BLaER1 (cell line): ENCODE results near the gene RPL27.

Source experiments
- H3K27ac ChIP-seq: shearing (Covaris generic); formaldehyde crosslinking; 2 replicates; pipeline ENCODE4 v1.8.1; 2022
- H3K27me3 ChIP-seq: shearing (Covaris generic); formaldehyde crosslinking; 2 replicates; pipeline ENCODE4 v1.8.1; 2022
- H3K36me3 ChIP-seq: shearing (Covaris generic); formaldehyde crosslinking; 2 replicates; pipeline ENCODE4 v1.8.1; 2022
- H3K4me1 ChIP-seq: shearing (Covaris generic); formaldehyde crosslinking; 2 replicates; pipeline ENCODE4 v1.8.1; 2022
- H3K4me2 ChIP-seq: shearing (Covaris generic); formaldehyde crosslinking; 2 replicates; pipeline ENCODE4 v1.8.1; 2022
- H3K4me3 ChIP-seq: shearing (Covaris generic); formaldehyde crosslinking; 2 replicates; pipeline ENCODE4 v1.8.1; 2022
- H3K9ac ChIP-seq: shearing (Covaris generic); formaldehyde crosslinking; 2 replicates; pipeline ENCODE4 v1.8.1; 2022
- H3K9me3 ChIP-seq: shearing (Covaris generic); formaldehyde crosslinking; 2 replicates; pipeline ENCODE4 v1.8.1; 2022
- H4K20me1 ChIP-seq: shearing (Covaris generic); formaldehyde crosslinking; 2 replicates; pipeline ENCODE4 v1.8.1; 2022
- Cebpa-rat ChIP-seq: shearing (Covaris generic); IDR thresholded peaks from 2 replicates; pipeline ENCODE4 v1.8.1; 2022

The RPL27 gene

GRCh38 chr17:43014020-43014648 is 15.9 kb downstream of the RPL27 start:
- Histone ChIP-seq H4K20me1 (peaks cover 24% of the 10 kb centered on the region), H3K4me1 (peaks cover 24% of the 10 kb centered on the region), H3K9me3 (no peaks in the 10 kb centered on the region), H3K36me3 (peaks cover 57% of the 10 kb centered on the region), H3K27me3 (no peaks in the 10 kb centered on the region), H3K4me2 (no peak overlapping the region), H3K4me3 (no peak overlapping the region), H3K27ac (no peak overlapping the region), H3K9ac (no peak overlapping the region)
- TF ChIP-seq Cebpa-rat: no peak

DNA sequence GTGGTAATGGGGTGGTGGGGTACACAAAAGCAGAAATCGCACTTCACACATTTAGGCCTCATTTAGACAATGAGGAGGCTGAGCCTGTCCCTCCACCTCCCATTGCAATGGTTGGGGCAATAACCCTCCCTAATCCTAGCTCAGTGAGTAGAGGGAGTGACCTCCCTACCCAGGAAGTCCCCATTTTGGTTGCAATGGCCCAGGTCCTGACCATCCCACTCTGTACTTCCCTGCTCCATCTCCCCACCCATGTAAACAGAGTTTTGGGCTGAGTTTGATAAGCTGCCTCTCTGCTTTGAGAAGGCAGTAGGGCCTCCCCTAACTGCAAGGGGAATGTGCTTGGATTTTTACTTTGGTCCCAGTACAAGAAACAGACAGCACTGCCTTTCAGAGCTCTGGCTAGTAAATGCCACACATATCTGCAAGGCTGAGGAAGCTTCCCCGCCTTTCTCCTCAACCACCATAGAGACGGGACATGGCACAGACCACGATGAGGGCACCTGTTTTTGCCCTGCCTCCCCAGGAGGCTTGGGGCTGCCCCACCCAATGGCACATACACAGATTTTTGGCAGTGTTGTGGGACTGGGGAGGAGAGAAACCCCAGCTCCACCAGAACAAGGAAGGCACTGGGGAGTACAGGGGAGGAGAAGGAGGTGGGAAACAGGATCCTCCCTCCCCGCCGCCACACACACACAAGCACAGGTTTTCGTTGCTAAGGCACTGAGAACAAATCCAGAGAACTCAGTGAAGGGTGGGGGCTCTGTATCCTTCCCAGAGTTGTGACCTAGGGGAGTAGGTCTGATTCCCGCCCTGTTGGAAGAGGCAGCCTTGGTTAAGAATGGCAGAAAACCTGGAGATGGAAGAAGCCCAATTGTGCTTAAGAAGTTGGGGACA is 16.7 kb downstream of the RPL27 start:
- Histone ChIP-seq H4K20me1 (peaks cover 31% of the 10 kb centered on the region), H3K9ac (no peak overlapping the region), H3K27ac (no peak overlapping the region), H3K9me3 (no peaks in the 10 kb centered on the region), H3K27me3 (no peaks in the 10 kb centered on the region), H3K4me3 (no peak overlapping the region), H3K4me2 (no peak overlapping the region), H3K4me1 (peaks cover 31% of the 10 kb centered on the region), H3K36me3 (peaks cover 57% of the 10 kb centered on the region)
- no peak for TF ChIP-seq Cebpa-rat

GRCh38 chr17:43015579-43015978 is 17.4 kb downstream of the RPL27 start:
- Histone ChIP-seq H3K9me3 (no peaks in the 10 kb centered on the region), H3K4me3 (no peak overlapping the region), H3K27me3 (no peaks in the 10 kb centered on the region), H3K4me2 (no peak overlapping the region), H3K27ac (no peak overlapping the region), H3K36me3 (peaks cover 57% of the 10 kb centered on the region), H4K20me1 (peaks cover 38% of the 10 kb centered on the region), H3K4me1 (peaks cover 38% of the 10 kb centered on the region), H3K9ac (no peak overlapping the region)
- TF ChIP-seq Cebpa-rat: no peak

- H4K20me1 ChIP-seq: peaks cover 44% of the 10 kb centered on the region
- H3K9me3 ChIP-seq: no peaks in the 10 kb centered on the region
- no peaks in the 10 kb centered on the region for H3K27me3 ChIP-seq
- no peak overlapping the region for H3K4me2 ChIP-seq
- no peak overlapping the region for H3K9ac ChIP-seq
- H3K27ac ChIP-seq: no peak overlapping the region
- H3K4me3 ChIP-seq: no peak overlapping the region
- H3K36me3 ChIP-seq: peaks cover 57% of the 10 kb centered on the region
- H3K4me1 ChIP-seq: peaks cover 44% of the 10 kb centered on the region
- TF ChIP-seq Cebpa-rat: no peak
Measured at GRCh38 chr17:43016216-43016615, 18.0 kb downstream of the RPL27 start.

GRCh38 chr17:43018008-43018853 is 20.0 kb downstream of the RPL27 start:
- TF ChIP-seq Cebpa-rat: no peak
- Histone ChIP-seq H3K27me3 (no peaks in the 10 kb centered on the region), H3K27ac (no peak overlapping the region), H3K36me3 (peaks cover 45% of the 10 kb centered on the region), H4K20me1 (peaks cover 44% of the 10 kb centered on the region), H3K4me2 (peak overlapping the region; percentile 49), H3K4me3 (no peak overlapping the region), H3K9me3 (no peaks in the 10 kb centered on the region), H3K4me1 (peaks cover 52% of the 10 kb centered on the region), H3K9ac (no peak overlapping the region)

GRCh38 chr17:43018932-43019331 is 20.7 kb downstream of the RPL27 start:
- Histone ChIP-seq H3K4me1 (peaks cover 56% of the 10 kb centered on the region), H3K9me3 (no peaks in the 10 kb centered on the region), H3K4me3 (no peak overlapping the region), H3K4me2 (peak overlapping the region; percentile 49), H4K20me1 (peaks cover 44% of the 10 kb centered on the region), H3K27ac (no peak overlapping the region), H3K36me3 (peaks cover 38% of the 10 kb centered on the region), H3K27me3 (no peaks in the 10 kb centered on the region), H3K9ac (no peak overlapping the region)
- TF ChIP-seq Cebpa-rat: no peak; the same call in 1 of the 2 replicates

GRCh38 chr17:43019418-43019817 is 21.2 kb downstream of the RPL27 start:
- Histone ChIP-seq H3K4me2 (peak overlapping the region; percentile 99), H3K4me3 (no peak overlapping the region), H3K27ac (no peak overlapping the region), H3K36me3 (peaks cover 33% of the 10 kb centered on the region), H3K9me3 (no peaks in the 10 kb centered on the region), H4K20me1 (peaks cover 44% of the 10 kb centered on the region), H3K9ac (no peak overlapping the region; the same call in 1 of the 2 replicates), H3K27me3 (no peaks in the 10 kb centered on the region), H3K4me1 (peaks cover 59% of the 10 kb centered on the region)
- no peak for TF ChIP-seq Cebpa-rat

DNA sequence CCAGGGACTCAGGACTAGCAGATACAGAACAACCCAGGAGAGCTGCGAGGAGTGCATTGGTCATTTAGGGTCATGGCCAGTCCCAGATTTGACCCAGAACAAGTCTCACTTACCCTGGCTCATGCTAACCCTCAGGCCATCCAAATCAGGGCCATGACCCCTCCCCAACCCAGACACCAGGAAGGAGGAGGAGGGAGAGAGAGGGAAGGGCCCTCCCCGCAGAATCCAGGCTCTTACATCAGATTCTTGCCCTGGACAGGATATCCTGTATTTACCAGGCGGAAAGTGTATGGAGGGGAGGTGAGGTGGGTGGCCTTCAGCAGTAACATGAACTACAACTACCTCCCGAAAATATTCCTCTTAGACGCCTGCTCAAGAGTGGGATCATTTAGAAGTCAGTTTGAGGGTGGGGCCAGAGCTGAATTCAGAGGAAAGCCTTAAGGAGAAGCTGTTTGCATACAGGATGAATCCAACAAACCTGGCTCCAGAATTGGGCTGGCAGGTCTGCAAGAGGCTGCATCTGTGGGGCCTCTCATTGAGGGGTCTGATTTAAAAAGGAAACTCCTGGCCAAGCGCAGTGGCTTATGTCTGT is 21.9 kb downstream of the RPL27 start:
- Histone ChIP-seq H4K20me1 (peaks cover 39% of the 10 kb centered on the region), H3K9me3 (no peaks in the 10 kb centered on the region), H3K27me3 (no peaks in the 10 kb centered on the region), H3K9ac (0 out of 2 replicates have a peak overlapping the region, but pooled peaks have one; percentile 10), H3K4me3 (no peak overlapping the region; the same call in 1 of the 2 replicates), H3K4me1 (peaks cover 56% of the 10 kb centered on the region), H3K36me3 (peaks cover 26% of the 10 kb centered on the region), H3K27ac (no peak overlapping the region), H3K4me2 (peak overlapping the region; percentile 99)
- TF ChIP-seq Cebpa-rat: no peak
